HG03103 (cell line): Measurements from ENCODE around the gene POLDIP3.

Source experiments
- ATAC-seq: cut with Tn5 transposase; IDR thresholded peaks from one replicate; pipeline ENCODE4 v1.9.1; 2021; ENCODE audit warnings: low read depth; ENCODE audit not compliant: unreplicated experiment

The POLDIP3 gene

GRCh38 chr22:42614312-42615091 lies at the start of gene POLDIP3:
Gene POLDIP3 (minus strand): TSS chr22:42614883. CDS start chr22:42614857, 26 bp downstream.
- ATAC-seq = peak; percentile 49

GRCh38 chr22:42661985-42662831 lies 47.5 kb upstream of the POLDIP3 start:
- ATAC-seq = no peak

GRCh38 chr22:42656578-42656977 lies 41.9 kb upstream of the POLDIP3 start:
- ATAC-seq = no peak

- no peak for ATAC-seq
These were observed 41.0 kb upstream of the POLDIP3 start for GRCh38 chr22:42655693-42656092.

GRCh38 chr22:42654436-42655073 lies 39.9 kb upstream of the POLDIP3 start:
- ATAC-seq = no peak

- no peak for ATAC-seq
These were observed 39.3 kb upstream of the POLDIP3 start for GRCh38 chr22:42653999-42654398.

- no peak for ATAC-seq
These were observed 36.5 kb upstream of the POLDIP3 start for GRCh38 chr22:42651134-42651533.

GRCh38 chr22:42649246-42650099 lies 34.8 kb upstream of the POLDIP3 start, which contains the start of gene CYB5R3:
Gene CYB5R3 (minus strand): TSS chr22:42649392. CDS start chr22:42649315, 77 bp downstream.
- ATAC-seq = peak; percentile 73

- no peak for ATAC-seq
These were observed 33.9 kb upstream of the POLDIP3 start for GRCh38 chr22:42648368-42649245.

GRCh38 chr22:42648017-42648367 lies 33.3 kb upstream of the POLDIP3 start:
- ATAC-seq = no peak

GRCh38 chr22:42646569-42647525 lies 32.2 kb upstream of the POLDIP3 start:
- ATAC-seq = no peak

GRCh38 chr22:42645938-42646568 lies 31.4 kb upstream of the POLDIP3 start:
- no peak for ATAC-seq

GRCh38 chr22:42645341-42645937 lies 30.8 kb upstream of the POLDIP3 start:
- ATAC-seq = no peak

GRCh38 chr22:42644422-42645340 lies 30.0 kb upstream of the POLDIP3 start:
- ATAC-seq = no peak

- no peak for ATAC-seq
These were observed 29.1 kb upstream of the POLDIP3 start for GRCh38 chr22:42643634-42644421.
